ENCODE results near the gene CYBRD1. TPM values are rescaled to one million over a fixed set of nuclear protein-coding genes. Genes with fewer than 3 reads are reported as not detected.

CYBRD1 gene
- total and polyA plus RNA-seq, 10 of the 15 experiments (the other 5 are each of a cell fraction or from before 2014, with no cell fraction given) = 10.8 to 51.9 (median 29.6) TPM

DNA sequence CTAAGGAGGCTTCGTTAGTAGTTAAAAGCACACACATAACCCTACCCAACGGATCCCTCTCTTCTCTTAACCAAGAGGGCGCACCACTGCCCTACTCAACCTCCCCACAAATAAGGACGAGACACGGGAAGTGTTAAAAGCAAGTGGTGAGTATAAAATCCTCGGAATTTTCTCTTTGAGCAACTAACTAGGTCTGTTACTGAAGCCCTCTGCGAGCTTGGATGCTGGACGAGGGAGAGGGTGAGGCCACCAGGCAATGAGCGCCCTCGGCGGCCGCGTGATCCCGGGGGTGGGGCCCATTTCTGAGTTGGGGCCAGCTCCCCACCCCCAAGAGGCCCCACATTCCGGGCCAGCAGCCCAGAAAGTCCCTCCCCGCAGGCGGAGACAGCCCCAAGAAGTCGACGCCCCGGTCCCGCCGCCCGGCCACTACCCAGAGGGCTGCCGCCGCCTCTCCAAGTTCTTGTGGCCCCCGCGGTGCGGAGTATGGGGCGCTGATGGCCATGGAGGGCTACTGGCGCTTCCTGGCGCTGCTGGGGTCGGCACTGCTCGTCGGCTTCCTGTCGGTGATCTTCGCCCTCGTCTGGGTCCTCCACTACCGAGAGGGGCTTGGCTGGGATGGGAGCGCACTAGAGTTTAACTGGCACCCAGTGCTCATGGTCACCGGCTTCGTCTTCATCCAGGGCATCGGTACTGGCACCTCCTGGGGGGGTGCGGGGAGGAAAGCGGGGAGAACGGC lies at the start of gene CYBRD1 (continued):
- no peak for TF ChIP-seq ZNF592 (IDR thresholded peaks at IDR 0.05)
- peak; percentile 9 for TF ChIP-seq MEF2B (IDR thresholded peaks at IDR 0.05; ENCODE audit: partially characterized antibody, poor library complexity, severe bottlenecking)
- TF ChIP-seq WRNIP1 (IDR thresholded peaks at IDR 0.05; ENCODE audit: borderline replicate concordance, low read depth, low read length) = no peak
- TF ChIP-seq, protein P1, sequence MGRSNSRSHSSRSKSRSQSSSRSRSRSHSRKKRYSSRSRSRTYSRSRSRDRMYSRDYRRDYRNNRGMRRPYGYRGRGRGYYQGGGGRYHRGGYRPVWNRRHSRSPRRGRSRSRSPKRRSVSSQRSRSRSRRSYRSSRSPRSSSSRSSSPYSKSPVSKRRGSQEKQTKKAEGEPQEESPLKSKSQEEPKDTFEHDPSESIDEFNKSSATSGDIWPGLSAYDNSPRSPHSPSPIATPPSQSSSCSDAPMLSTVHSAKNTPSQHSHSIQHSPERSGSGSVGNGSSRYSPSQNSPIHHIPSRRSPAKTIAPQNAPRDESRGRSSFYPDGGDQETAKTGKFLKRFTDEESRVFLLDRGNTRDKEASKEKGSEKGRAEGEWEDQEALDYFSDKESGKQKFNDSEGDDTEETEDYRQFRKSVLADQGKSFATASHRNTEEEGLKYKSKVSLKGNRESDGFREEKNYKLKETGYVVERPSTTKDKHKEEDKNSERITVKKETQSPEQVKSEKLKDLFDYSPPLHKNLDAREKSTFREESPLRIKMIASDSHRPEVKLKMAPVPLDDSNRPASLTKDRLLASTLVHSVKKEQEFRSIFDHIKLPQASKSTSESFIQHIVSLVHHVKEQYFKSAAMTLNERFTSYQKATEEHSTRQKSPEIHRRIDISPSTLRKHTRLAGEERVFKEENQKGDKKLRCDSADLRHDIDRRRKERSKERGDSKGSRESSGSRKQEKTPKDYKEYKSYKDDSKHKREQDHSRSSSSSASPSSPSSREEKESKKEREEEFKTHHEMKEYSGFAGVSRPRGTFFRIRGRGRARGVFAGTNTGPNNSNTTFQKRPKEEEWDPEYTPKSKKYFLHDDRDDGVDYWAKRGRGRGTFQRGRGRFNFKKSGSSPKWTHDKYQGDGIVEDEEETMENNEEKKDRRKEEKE (IDR thresholded peaks at IDR 0.05) = no peak
- TF ChIP-seq TAF1 (IDR thresholded peaks at IDR 0.05; ENCODE audit: borderline replicate concordance, low read depth, low read length) = peak; percentile 24; the same call in 1 of the 2 replicates
- TF ChIP-seq, protein P2, sequence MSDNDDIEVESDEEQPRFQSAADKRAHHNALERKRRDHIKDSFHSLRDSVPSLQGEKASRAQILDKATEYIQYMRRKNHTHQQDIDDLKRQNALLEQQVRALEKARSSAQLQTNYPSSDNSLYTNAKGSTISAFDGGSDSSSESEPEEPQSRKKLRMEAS (IDR thresholded peaks at IDR 0.05; ENCODE audit: low read depth, low read length) = no peak
- TF ChIP-seq, protein P3, sequence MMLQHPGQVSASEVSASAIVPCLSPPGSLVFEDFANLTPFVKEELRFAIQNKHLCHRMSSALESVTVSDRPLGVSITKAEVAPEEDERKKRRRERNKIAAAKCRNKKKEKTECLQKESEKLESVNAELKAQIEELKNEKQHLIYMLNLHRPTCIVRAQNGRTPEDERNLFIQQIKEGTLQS (IDR thresholded peaks at IDR 0.05; ENCODE audit: borderline replicate concordance, extremely low read depth, low read depth, low read length) = no peak
- TF ChIP-seq DPF2 (IDR thresholded peaks at IDR 0.05) = no peak
- TF ChIP-seq, protein P4, sequence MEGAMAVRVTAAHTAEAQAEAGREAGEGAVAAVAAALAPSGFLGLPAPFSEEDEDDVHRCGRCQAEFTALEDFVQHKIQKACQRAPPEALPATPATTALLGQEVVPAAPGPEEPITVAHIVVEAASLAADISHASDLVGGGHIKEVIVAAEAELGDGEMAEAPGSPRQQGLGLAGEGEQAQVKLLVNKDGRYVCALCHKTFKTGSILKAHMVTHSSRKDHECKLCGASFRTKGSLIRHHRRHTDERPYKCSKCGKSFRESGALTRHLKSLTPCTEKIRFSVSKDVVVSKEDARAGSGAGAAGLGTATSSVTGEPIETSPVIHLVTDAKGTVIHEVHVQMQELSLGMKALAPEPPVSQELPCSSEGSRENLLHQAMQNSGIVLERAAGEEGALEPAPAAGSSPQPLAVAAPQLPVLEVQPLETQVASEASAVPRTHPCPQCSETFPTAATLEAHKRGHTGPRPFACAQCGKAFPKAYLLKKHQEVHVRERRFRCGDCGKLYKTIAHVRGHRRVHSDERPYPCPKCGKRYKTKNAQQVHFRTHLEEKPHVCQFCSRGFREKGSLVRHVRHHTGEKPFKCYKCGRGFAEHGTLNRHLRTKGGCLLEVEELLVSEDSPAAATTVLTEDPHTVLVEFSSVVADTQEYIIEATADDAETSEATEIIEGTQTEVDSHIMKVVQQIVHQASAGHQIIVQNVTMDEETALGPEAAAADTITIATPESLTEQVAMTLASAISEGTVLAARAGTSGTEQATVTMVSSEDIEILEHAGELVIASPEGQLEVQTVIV (IDR thresholded peaks at IDR 0.05; ENCODE audit: borderline replicate concordance, partially characterized antibody) = no peak
- TF ChIP-seq TCF12 (IDR thresholded peaks at IDR 0.05; ENCODE audit: low read depth, low read length) = no peak
- TF ChIP-seq IKZF1 (conservative IDR thresholded peaks at IDR 0.05) = peak; percentile 26; the same call in 1 of the 2 replicates
- no peak for TF ChIP-seq TBL1XR1 (IDR thresholded peaks at IDR 0.05; ENCODE audit: low read depth, low read length)
- no peak for TF ChIP-seq BCL3 (IDR thresholded peaks at IDR 0.05; ENCODE audit: borderline replicate concordance, insufficient read depth, low read depth, low read length, poor library complexity, severe bottlenecking)
- TF ChIP-seq CREM (IDR thresholded peaks at IDR 0.05; ENCODE audit: low read depth) = no peak
- TF ChIP-seq, protein P5, sequence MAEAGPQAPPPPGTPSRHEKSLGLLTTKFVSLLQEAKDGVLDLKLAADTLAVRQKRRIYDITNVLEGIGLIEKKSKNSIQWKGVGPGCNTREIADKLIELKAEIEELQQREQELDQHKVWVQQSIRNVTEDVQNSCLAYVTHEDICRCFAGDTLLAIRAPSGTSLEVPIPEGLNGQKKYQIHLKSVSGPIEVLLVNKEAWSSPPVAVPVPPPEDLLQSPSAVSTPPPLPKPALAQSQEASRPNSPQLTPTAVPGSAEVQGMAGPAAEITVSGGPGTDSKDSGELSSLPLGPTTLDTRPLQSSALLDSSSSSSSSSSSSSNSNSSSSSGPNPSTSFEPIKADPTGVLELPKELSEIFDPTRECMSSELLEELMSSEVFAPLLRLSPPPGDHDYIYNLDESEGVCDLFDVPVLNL (IDR thresholded peaks at IDR 0.05; ENCODE audit: low read depth, low read length) = no peak; the same call in 1 of the 2 replicates
